ENCODE measurements around the gene ZCCHC7. TPM values are rescaled to one million over a fixed set of nuclear protein-coding genes. Genes with fewer than 3 reads are reported as not detected.

Gene ZCCHC7
- total RNA-seq, 2 experiments from 2014 or later, result 32.9 to 37.0 TPM

DNA sequence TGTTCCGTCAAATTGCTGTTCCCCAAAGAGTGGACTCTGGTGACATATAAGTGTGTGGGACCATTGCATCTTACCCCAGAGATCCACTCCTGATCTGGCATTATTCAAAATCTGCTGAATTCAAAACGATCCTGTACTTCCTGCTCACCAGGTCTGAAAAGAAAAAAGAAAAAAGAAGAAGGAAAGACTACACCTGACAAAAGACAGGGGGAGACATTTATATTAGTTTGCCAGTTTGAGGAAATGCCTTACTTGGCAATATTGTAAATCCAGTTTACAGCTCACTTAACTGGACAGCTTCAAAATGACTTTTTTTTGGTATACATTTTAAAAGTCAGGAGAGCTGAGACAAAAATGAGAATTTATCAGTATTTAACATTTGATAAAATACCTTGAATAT, 287.1 kb downstream of the ZCCHC7 start:
- no peaks in the 10 kb centered on the region for H3K9me3 Mint-ChIP-seq
- ChIA-PET POLR2A (interaction anchor here (0.6 kb wide), 1 partner anchor 51 kb away, joined by 5 read pairs; no protein-coding TSS in a partner anchor), CTCF (interaction anchor here (0.7 to 2.3 kb wide), 6 partner anchors 9 to 535 kb away, joined by 3 to 8 read pairs (median 4); partner anchors contain the start of gene ZBTB5)
- intact Hi-C loops (cut with micrococcal nuclease), result no loop called here
- no peaks in the 10 kb centered on the region for H3K36me3 Mint-ChIP-seq (ENCODE audit: low read depth)
- H3K27ac Mint-ChIP-seq, result no peak overlapping the region
- no peak for DNase-seq
- no peaks in the 10 kb centered on the region for H3K27me3 Mint-ChIP-seq
- TF ChIP-seq, protein P1, sequence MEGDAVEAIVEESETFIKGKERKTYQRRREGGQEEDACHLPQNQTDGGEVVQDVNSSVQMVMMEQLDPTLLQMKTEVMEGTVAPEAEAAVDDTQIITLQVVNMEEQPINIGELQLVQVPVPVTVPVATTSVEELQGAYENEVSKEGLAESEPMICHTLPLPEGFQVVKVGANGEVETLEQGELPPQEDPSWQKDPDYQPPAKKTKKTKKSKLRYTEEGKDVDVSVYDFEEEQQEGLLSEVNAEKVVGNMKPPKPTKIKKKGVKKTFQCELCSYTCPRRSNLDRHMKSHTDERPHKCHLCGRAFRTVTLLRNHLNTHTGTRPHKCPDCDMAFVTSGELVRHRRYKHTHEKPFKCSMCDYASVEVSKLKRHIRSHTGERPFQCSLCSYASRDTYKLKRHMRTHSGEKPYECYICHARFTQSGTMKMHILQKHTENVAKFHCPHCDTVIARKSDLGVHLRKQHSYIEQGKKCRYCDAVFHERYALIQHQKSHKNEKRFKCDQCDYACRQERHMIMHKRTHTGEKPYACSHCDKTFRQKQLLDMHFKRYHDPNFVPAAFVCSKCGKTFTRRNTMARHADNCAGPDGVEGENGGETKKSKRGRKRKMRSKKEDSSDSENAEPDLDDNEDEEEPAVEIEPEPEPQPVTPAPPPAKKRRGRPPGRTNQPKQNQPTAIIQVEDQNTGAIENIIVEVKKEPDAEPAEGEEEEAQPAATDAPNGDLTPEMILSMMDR (IDR thresholded peaks at IDR 0.05), result peak; percentile 24
- ATAC-seq, result no peak
- no peak overlapping the region for H3K4me3 Mint-ChIP-seq
- peaks cover 27% of the 10 kb centered on the region for H3K4me1 Mint-ChIP-seq (ENCODE audit: low read depth)

Other genes with a start within 250 kb of the ZCCHC7 start
- 1 to 10 TPM in 1 of 2 experiments, under 1 TPM in 1; 0.95 to 1.1 TPM for gene PAX5, start 86.3 kb upstream of the ZCCHC7 start, total RNA-seq